GM12878 (cell line): ENCODE data around the gene ZNF771. TPM values are rescaled to one million over a fixed set of nuclear protein-coding genes. Genes with fewer than 3 reads are reported as not detected.

Experiments
- ATAC-seq: fragments of 200-7000 bp; cut with Tn5 transposase; 3 replicates; pipeline ENCODE4 v1.9.1; 2020; ENCODE audit warnings: mild to moderate bottlenecking, moderate library complexity
- BruUV-seq: library from RNA; stranded (reverse); fragments of 400-500 nt; replicated peaks from 2 replicates; lab custom pipeline; 2021; lab: Mats Ljungman, UMichigan
- CTCF ChIA-PET: fragments of 300-600 bp; sonication (Branson Sonifier 250); formaldehyde crosslinking; extraction: SDS; loops from one replicate; lab custom pipeline; 2021; ENCODE audit warnings: inconsistent platforms; lab: Yijun Ruan, JAX
- POLR2A ChIA-PET: fragments of 350-600 bp; formaldehyde crosslinking; extraction: SDS; loops from one replicate; lab custom pipeline; 2021; ENCODE audit warnings: inconsistent platforms; lab: Charles Lee
- RAD21 ChIA-PET: fragments of 300-600 bp; sonication (Branson Sonifier 250); formaldehyde crosslinking; loops from one replicate; lab custom pipeline; 2023; ENCODE audit warnings: antibody characterized with exemption; ENCODE audit not compliant: unreplicated experiment; lab: Charles Lee
- SMC1A ChIA-PET: fragments of 300-600 bp; sonication (Branson Sonifier 250); formaldehyde crosslinking; loops from one replicate; lab custom pipeline; 2023; ENCODE audit not compliant: unreplicated experiment, uncharacterized antibody; lab: Charles Lee
- DNase-seq: peaks from one replicate; pipeline ENCODE4 v3.0.0-alpha.2; 2011; ENCODE audit warnings: low read depth, low spot score
- FAIRE-seq: peaks from 3 replicates; lab custom pipeline; 2011; peaks lifted over from hg19 to GRCh38; lab: Jason Lieb, UNC
- H2AFZ ChIP-seq: 2 replicates; pipeline ENCODE4 v1.6.0; 2011; ENCODE audit warnings: low read depth, low read length, control low read depth; ENCODE audit not compliant: control insufficient read depth
- H3K27ac ChIP-seq: 2 replicates; pipeline ENCODE4 v1.5.1; 2011; ENCODE audit warnings: control low read depth; ENCODE audit not compliant: control insufficient read depth, insufficient read depth
- H3K27me3 ChIP-seq, 2 experiments: replicated peaks in 1 of 2; 2 replicates each; pipeline versions ENCODE4 v1.6.0 to v1.6.1; 2011; ENCODE audit warnings: low read length in 1 of 2; ENCODE audit not compliant: control insufficient read depth in 2 of 2, insufficient read depth in 2 of 2
- H3K36me3 ChIP-seq, 2 experiments: 2 replicates each; pipeline ENCODE4 v1.5.1; 2011; ENCODE audit warnings: low read length in 1 of 2; ENCODE audit not compliant: control insufficient read depth in 2 of 2, insufficient read depth in 2 of 2
- H3K4me1 ChIP-seq: 2 replicates; pipeline ENCODE4 v1.6.1; 2011; ENCODE audit warnings: mild to moderate bottlenecking, low read length, moderate library complexity, mixed read lengths; ENCODE audit not compliant: control insufficient read depth, insufficient read depth
- H3K4me2 ChIP-seq: 2 replicates; pipeline ENCODE4 v1.6.0; 2011; ENCODE audit warnings: control low read depth; ENCODE audit not compliant: control insufficient read depth, insufficient read depth
- H3K4me3 ChIP-seq: fragments of 200-600 bp; sonication (generic); 2 replicates; pipeline ENCODE4 v1.5.1; 2016
- H3K79me2 ChIP-seq: 2 replicates; pipeline ENCODE4 v1.6.0; 2011; ENCODE audit warnings: low read length; ENCODE audit not compliant: control insufficient read depth, insufficient read depth
- H3K9ac ChIP-seq: 2 replicates; pipeline ENCODE4 v1.8.0; 2011; ENCODE audit warnings: low read length, control low read depth, mixed read lengths; ENCODE audit not compliant: control insufficient read depth, insufficient read depth
- H3K9me3 ChIP-seq: replicated peaks from 3 replicates; pipeline ENCODE4 v1.5.1; 2011; ENCODE audit warnings: mild to moderate bottlenecking, low read length; ENCODE audit not compliant: control insufficient read depth, insufficient read depth
- H4K20me1 ChIP-seq: 2 replicates; pipeline ENCODE4 v1.6.0; 2011; ENCODE audit not compliant: control insufficient read depth, insufficient read depth
- ATF3 ChIP-seq: IDR thresholded peaks from 2 replicates; pipeline ENCODE4 v1.6.1; 2011; ENCODE audit warnings: low read depth, mild to moderate bottlenecking, low read length, moderate library complexity, borderline replicate concordance; ENCODE audit errors: extremely low read depth
- BCLAF1 ChIP-seq: fragments of 450-650 bp; IDR thresholded peaks from 2 replicates; pipeline ENCODE4 v1.6.1; 2017; ENCODE audit warnings: antibody characterized with exemption, mild to moderate bottlenecking, moderate library complexity
- CBX3 ChIP-seq: fragments of 200-600 bp; sonication (generic); IDR thresholded peaks from 2 replicates; pipeline ENCODE4 v1.6.1; 2016; ENCODE audit warnings: low read depth, borderline replicate concordance
- DPF2 ChIP-seq: fragments of 450-650 bp; IDR thresholded peaks from 2 replicates; pipeline ENCODE4 v1.6.1; 2017; ENCODE audit warnings: mild to moderate bottlenecking
- FOXK2 ChIP-seq: fragments of 450-650 bp; IDR thresholded peaks from 2 replicates; pipeline ENCODE4 v1.6.1; 2017; ENCODE audit warnings: mild to moderate bottlenecking, moderate library complexity
- FOXM1 ChIP-seq: IDR thresholded peaks from 2 replicates; pipeline ENCODE4 v1.6.1; 2012; ENCODE audit warnings: low read depth, mild to moderate bottlenecking, inconsistent platforms, low read length, moderate library complexity
- HDGF ChIP-seq: fragments of 450-650 bp; IDR thresholded peaks from 2 replicates; pipeline ENCODE4 v1.6.1; 2016; ENCODE audit warnings: antibody characterized with exemption
- MLLT1 ChIP-seq: fragments of 450-650 bp; IDR thresholded peaks from 2 replicates; pipeline ENCODE4 v1.6.1; 2016; ENCODE audit warnings: mild to moderate bottlenecking
- NFXL1 ChIP-seq: fragments of 450-650 bp; IDR thresholded peaks from 2 replicates; pipeline ENCODE4 v1.6.1; 2017; ENCODE audit warnings: antibody characterized with exemption, mild to moderate bottlenecking, borderline replicate concordance
- NKRF ChIP-seq: fragments of 450-650 bp; conservative IDR thresholded peaks from 2 replicates; pipeline ENCODE4 v1.6.1; 2017; ENCODE audit warnings: mild to moderate bottlenecking, moderate library complexity
- RAD21 ChIP-seq: IDR thresholded peaks from 2 replicates; pipeline ENCODE4 v1.6.1; 2011; ENCODE audit warnings: mild to moderate bottlenecking, low read depth, low read length, moderate library complexity; ENCODE audit not compliant: insufficient read depth
- REST ChIP-seq: IDR thresholded peaks from 2 replicates; pipeline ENCODE4 v1.6.1; 2012; ENCODE audit warnings: mild to moderate bottlenecking, low read depth, low read length
- TAF1 ChIP-seq: IDR thresholded peaks from 2 replicates; pipeline ENCODE4 v1.6.1; 2011; ENCODE audit warnings: mild to moderate bottlenecking, low read depth, low read length, borderline replicate concordance
- WGBS: methylation state at CpG from one replicate; pipeline ENCODE4 v1.1.6; 2016; ENCODE audit warnings: low lambda C conversion rate; ENCODE audit not compliant: insufficient replicate concordance, insufficient coverage; ENCODE audit errors: missing lambda C conversion rate; 5-methylcytosine and 5-hydroxymethylcytosine counted together
- in situ Hi-C: fragments of 300-500 bp; cut with MboI; formaldehyde crosslinking; loops from 9 replicates; pipeline ENCODE4 v1.14.3; 2018; ENCODE audit warnings: mixed read lengths
- intact Hi-C: fragments of 100-400 bp; cut with micrococcal nuclease; formaldehyde crosslinking; loops from one replicate; pipeline ENCODE4 v1.14.2; 2022; ENCODE audit not compliant: unreplicated experiment
- polyA plus RNA-seq, 11 experiments: library from polyadenylated mRNA; depleted of rRNA in 4 of 11; unstranded in 6 of 11; stranded (reverse) in 5 of 11; fragments of >200 nt; fragmentation: Nextera tagmentation in 4 of 11; fragmentation: Illumina TruSeq in 1 of 11; extraction: Ambion mirVana in 4 of 11; extraction: Trizol in 1 of 11; gene quantifications; 1 replicate in 1 of 11; 2 replicates in 10 of 11; pipeline versions ENCODE4 v1.2.1 to v1.2.3, GENCODE V29; 2011 to 2016; ENCODE audit warnings: inconsistent platforms in 2 of 11, missing spikeins in 2 of 11, low read depth in 1 of 11
- total RNA-seq, 4 experiments: library from RNA; depleted of rRNA in 3 of 4; stranded (reverse); fragments of >200 nt in 3 of 4; fragmentation: Illumina TruSeq in 1 of 4; extraction: Trizol in 1 of 4; gene quantifications; 2 replicates each; pipeline versions ENCODE4 v1.2.1 to v1.2.3, GENCODE V29; 2013 to 2021

Gene ZNF771
- total and polyA plus RNA-seq, 10 of the 15 experiments (the other 5 are each of a cell fraction or from before 2014, with no cell fraction given) = 0.98 to 7.6 (median 3.7) TPM

GRCh38 chr16:30449116-30449435 lies 41.7 kb downstream of the ZNF771 start:
- FAIRE-seq (no peak), DNase-seq (no peak), ATAC-seq (no peak)
- H3K4me3 ChIP-seq = no peak overlapping the region
- peaks cover 21% of the 10 kb centered on the region for H3K4me1 ChIP-seq
- WGBS = 94% methylated on average over 2 of the region's 3 CpGs
- H3K27ac ChIP-seq = no peak overlapping the region
- H3K27me3 ChIP-seq = no peaks in the 10 kb centered on the region
- no TSS peak for BruUV-seq
- H4K20me1 ChIP-seq = no peaks in the 10 kb centered on the region
- intact Hi-C loops (loop anchor here (5.0 kb wide), 1 partner anchor 88 kb away; no protein-coding TSS in a partner anchor), in situ Hi-C loops (no loop called here)
- no peak overlapping the region for H2AFZ ChIP-seq
- H3K79me2 ChIP-seq = peaks cover 16% of the 10 kb centered on the region
- H3K9me3 ChIP-seq = no peaks in the 10 kb centered on the region
- ChIA-PET SMC1A (interaction anchor here (0.6 to 19.4 kb wide), 13 partner anchors 9 to 160 kb away, joined by 3 to 431 read pairs (median 5); partner anchors contain the start of genes ITGAL and ZNF747), POLR2A (interaction anchor here (0.6 to 5.4 kb wide), 10 partner anchors 8 to 312 kb away, joined by 3 to 31 read pairs (median 8); partner anchors contain the start of genes DCTPP1 and ITGAL), CTCF (interaction anchor here (0.6 to 8.2 kb wide), 34 partner anchors 8 to 179 kb away, joined by 3 to 60 read pairs (median 5); partner anchors contain the start of genes DCTPP1, ITGAL, ZNF747 and ZNF764), RAD21 (interaction anchor here (0.7 to 4.0 kb wide), 12 partner anchors 9 to 166 kb away, joined by 3 to 44 read pairs (median 6); partner anchors contain the start of genes DCTPP1, ITGAL, ZNF747 and ZNF764)
- no peaks in the 10 kb centered on the region; a peak in 1 of 4 replicates for H3K36me3 ChIP-seq
- H3K9ac ChIP-seq = no peak overlapping the region
- no peak overlapping the region for H3K4me2 ChIP-seq
- no peak for TF ChIP-seq TAF1
- no peak for TF ChIP-seq BCLAF1
- no peak for TF ChIP-seq NFXL1
- TF ChIP-seq MLLT1 = no peak
- no peak for TF ChIP-seq RAD21
- TF ChIP-seq NKRF = no peak
- TF ChIP-seq DPF2 = no peak
- no peak for TF ChIP-seq ATF3
- TF ChIP-seq FOXM1 = no peak
- TF ChIP-seq FOXK2 = no peak
- TF ChIP-seq CBX3 = no peak
- TF ChIP-seq REST = no peak
- TF ChIP-seq HDGF = no peak
